HG03097 (cell line): ENCODE results near the gene TAS1R1.

Source experiments
- ATAC-seq: cut with Tn5 transposase; IDR thresholded peaks from one replicate; pipeline ENCODE4 v1.9.1; 2021; ENCODE audit not compliant: unreplicated experiment, low FRiP score

Gene TAS1R1

GRCh38 chr1:6570100-6570499, 15.0 kb downstream of the TAS1R1 start:
- no peak for ATAC-seq

DNA sequence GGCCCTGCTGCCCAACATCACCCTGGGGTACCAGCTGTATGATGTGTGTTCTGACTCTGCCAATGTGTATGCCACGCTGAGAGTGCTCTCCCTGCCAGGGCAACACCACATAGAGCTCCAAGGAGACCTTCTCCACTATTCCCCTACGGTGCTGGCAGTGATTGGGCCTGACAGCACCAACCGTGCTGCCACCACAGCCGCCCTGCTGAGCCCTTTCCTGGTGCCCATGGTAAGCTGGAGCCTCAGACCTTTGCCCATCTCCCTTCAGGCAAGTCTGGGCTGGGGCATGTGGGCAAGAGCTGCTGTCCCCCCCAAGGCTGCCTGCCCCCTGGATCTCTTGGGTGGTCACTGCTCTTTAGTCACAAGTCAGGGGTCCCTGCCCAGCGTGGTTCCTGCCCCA, 15.9 kb downstream of the TAS1R1 start:
- no peak for ATAC-seq

- no peak for ATAC-seq
These were observed 17.7 kb downstream of the TAS1R1 start for GRCh38 chr1:6572653-6573383.

DNA sequence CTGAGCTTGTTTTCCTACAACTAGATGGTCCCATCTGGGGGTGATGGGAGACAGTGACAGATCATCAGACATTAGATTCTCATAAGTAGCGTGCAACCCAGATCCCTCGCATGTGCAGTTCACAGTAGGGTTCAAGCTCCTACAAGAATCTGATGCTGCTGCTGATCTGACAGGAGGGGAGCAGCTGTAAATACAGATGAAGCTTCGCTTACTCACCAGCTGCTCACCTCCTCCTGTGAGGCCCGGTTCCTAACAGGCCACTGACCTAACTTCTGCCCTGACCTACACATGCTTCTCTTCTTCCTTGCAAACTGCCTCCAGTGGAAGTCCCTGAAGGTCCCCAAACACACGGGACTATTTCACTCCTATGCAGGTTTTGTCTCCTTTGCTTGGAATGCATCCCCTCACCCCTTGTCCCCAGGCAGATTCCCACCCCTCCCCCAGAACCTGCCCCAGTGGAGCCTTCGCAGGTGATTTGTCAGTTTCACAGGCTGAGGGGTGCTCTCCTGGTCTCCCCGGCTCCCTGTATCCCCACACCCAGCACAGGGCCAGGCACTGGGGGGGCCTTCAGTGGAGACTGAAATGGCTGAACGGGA, 19.0 kb downstream of the TAS1R1 start:
- no peak for ATAC-seq

- ATAC-seq: no peak
These were observed 19.7 kb downstream of the TAS1R1 start for GRCh38 chr1:6574818-6575217.

DNA sequence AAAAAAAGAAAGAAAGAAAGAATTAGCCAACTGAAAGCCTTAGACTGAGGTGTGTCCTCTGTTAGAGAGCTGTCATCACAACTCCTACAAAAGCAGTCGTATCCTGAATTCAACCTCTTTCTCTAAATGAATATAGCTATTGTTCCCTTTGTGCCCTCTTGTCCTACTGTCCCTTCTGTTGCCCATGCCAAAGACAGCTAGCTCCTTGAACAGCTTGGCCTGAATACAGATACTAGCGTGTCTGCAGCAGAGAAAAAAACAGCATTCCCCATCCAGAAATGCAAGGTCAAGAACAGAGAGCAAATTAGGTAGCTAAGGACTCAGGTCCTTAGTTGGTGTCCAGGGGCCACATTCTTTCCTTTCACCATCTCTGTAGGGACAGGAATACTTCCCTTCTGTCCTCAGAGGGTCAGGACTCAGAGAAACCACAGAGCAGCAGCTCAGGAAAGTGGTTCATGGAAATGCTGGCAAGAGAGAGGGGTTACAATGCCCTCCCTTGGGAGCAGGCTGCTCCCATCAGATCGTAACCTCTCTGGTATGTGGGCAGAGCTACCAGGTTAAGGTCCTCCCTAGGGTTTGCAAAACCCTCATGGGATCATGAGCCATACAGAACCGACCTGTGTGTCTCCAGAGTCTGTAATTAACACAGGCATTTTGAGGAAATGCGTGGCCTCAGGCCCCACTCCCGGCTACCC, 22.9 kb downstream of the TAS1R1 start:
- no peak for ATAC-seq

GRCh38 chr1:6578624-6579373, 23.7 kb downstream of the TAS1R1 start:
- no peak for ATAC-seq

- peak; percentile 95 for ATAC-seq
These were observed 24.4 kb downstream of the TAS1R1 start, which contains the start of gene ZBTB48 for GRCh38 chr1:6579374-6580118. Gene ZBTB48 (plus strand): TSS chr1:6579994. CDS start chr1:6580610, 616 bp downstream.

- no peak for ATAC-seq
These were observed 25.0 kb downstream of the TAS1R1 start for GRCh38 chr1:6580119-6580592.

GRCh38 chr1:6580593-6581409, 25.7 kb downstream of the TAS1R1 start:
- ATAC-seq: no peak

DNA sequence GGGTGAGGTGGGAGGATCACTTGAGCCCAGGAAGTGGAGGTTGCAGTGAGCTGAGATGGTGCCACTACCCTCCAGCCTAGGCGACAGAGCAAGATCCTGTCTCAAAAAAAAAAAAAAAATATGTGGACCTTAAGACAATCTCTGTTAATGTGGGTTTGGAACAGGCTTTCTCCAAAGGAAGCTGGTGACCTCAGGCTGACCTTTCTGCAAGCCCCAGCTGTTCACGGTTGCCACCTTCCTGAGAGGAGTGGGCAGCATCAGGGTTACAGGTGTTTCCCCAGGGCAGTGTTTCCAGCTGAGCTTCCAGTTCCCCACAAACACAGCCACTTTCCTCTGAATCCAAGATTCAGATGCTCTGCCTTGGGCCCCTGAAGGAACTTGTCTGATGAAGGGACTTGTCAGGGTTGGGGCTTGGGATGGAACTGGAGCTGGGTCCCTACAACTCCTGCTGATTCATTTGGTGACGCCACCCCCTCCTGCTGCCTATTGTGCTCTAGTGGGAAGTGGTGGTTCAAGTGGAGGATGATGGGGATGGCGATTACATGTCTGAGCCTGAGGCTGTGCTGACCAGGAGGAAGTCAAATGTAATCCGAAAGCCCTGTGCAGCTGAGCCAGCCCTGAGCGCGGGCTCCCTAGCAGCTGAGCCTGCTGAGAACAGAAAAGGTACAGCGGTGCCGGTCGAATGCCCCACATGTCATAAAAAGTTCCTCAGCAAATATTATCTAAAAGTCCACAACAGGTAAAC, 26.6 kb downstream of the TAS1R1 start:
- no peak for ATAC-seq

GRCh38 chr1:6582370-6582769, 27.3 kb downstream of the TAS1R1 start:
- no peak for ATAC-seq

DNA sequence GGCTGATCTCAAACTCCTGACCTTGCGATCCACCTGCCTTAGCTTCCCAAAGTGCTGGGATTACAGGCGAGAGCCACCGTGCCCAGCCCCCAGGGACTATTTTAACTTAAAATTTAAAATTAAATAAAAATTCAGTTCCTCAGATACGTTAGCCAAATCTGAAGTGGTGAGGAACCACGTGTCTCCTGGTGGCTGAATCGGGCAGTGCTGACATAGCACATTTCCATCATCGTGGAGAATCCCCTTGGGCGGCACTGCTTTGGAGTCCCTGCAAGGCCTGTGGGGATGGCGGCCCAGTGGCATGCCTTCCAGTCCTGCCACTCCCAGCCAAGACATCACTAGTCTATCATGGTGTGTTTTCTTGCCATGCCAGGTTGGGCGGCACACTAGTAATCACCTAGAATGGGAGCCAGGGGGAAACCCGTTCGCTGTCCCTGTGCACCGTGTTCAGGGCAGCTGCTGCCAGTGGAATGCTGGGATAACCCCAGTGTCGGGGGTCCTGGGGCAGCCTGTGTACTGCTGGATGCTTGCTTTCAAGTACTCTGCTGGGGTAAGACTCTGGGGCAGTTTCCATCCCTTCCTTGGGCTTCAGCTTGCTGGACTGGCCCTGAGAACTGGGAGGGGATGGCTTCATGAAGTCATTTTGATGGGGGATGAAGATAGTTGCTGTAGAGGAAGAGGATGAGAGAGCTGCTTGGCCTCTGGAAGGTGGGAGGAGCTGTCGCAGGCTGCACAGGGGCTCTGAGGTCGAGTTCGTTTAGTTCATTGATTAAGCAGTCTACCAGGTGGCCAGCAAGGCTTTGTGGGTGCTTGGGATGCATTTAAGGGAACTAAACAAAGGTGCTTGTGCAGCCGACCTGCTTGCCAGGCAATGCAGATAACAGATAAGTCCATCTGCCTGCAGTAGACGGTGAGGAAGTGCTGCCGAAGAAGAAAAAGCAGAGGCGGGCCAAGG, 29.3 kb downstream of the TAS1R1 start:
- no peak for ATAC-seq

DNA sequence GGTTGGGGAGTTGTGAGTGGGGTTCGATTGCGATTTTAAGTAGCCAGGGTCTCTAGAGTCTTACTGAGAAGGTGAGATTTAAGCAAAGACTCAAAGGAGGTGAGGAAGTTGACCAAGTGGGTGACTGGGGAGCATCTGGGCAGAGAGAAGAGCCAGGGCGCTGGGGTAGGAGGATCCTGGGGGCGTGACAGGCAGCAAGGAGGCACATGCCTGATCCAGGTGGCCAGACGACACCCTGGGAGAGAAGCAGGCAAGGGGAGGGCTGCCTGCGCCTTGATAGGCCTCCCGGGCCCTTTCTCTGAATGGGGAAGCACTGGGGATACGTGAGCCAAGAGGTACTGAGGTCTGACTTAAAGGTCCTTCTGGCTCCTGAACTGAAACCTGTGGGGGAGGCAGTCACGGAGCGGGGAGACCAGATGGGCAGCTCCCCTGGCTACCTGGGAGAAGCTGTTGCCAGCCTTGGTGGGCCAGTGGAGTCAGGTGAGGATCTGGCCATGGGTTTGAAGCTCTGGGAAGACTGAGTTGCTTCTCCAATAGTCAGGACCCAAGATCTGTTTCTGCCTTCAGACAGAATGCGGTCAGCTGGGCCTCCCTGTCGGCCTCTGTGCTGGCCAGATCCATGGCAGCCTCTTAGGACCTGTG, 30.1 kb downstream of the TAS1R1 start:
- no peak for ATAC-seq

DNA sequence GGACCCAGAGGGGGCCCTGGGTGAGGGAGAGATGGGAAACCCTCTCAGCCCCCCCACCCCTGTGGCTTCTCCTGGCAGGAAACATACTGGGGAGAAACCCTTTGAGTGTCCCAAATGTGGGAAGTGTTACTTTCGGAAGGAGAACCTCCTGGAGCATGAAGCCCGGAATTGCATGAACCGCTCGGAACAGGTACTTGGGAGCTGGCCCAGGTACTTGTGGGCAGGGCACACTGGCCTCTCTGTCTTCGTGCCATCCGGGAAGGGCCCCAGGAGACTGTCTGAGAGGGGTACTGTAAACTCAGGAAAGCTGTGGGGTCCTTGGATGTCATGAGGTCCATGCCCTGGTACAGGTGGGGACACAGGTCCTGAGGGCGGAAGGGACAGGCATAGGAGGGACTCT, 30.7 kb downstream of the TAS1R1 start:
- no peak for ATAC-seq

GRCh38 chr1:6586404-6586816, 31.3 kb downstream of the TAS1R1 start:
- no peak for ATAC-seq
